Daoy (cell line): ENCODE data around the gene P2RX7. TPM values are rescaled to one million over a fixed set of nuclear protein-coding genes. Genes with fewer than 3 reads are reported as not detected.

Experiments
- DNase-seq: peaks from one replicate; pipeline ENCODE4 v3.0.0-alpha.2; 2015; ENCODE audit warnings: low read depth
- total RNA-seq: library from RNA; depleted of rRNA; stranded (reverse); fragments of >200 nt; shearing (Covaris generic); gene quantifications from 2 replicates; pipeline ENCODE4 v1.2.3, GENCODE V29; 2014; rRNA removed

P2RX7 gene
- 0.57 and 1.3 TPM in 2 replicates for total RNA-seq

- DNase-seq, result peak; percentile 88
These were observed at the start of gene P2RX7 for GRCh38 chr12:121132601-121133481. P2RX7 (plus strand) TSS chr12:121132876; CDS start chr12:121132971, 95 bp downstream.

- DNase-seq, result no peak
These were observed 48.4 kb upstream of the P2RX7 start for GRCh38 chr12:121084229-121084628.

- DNase-seq, result no peak
These were observed 47.6 kb upstream of the P2RX7 start for GRCh38 chr12:121085069-121085468.

- DNase-seq, result no peak
These were observed 46.9 kb upstream of the P2RX7 start for GRCh38 chr12:121085506-121086353.

GRCh38 chr12:121086781-121087295 is 45.8 kb upstream of the P2RX7 start:
- no peak for DNase-seq

- DNase-seq, result peak; percentile 15
These were observed 45.0 kb upstream of the P2RX7 start for GRCh38 chr12:121087467-121088194.

GRCh38 chr12:121088195-121088585 is 44.5 kb upstream of the P2RX7 start:
- no peak for DNase-seq

GRCh38 chr12:121089031-121089812 is 43.5 kb upstream of the P2RX7 start:
- DNase-seq, result no peak

GRCh38 chr12:121089813-121090430 is 42.8 kb upstream of the P2RX7 start:
- no peak for DNase-seq

GRCh38 chr12:121090586-121091514 is 41.8 kb upstream of the P2RX7 start:
- no peak for DNase-seq

GRCh38 chr12:121092034-121092433 is 40.6 kb upstream of the P2RX7 start:
- DNase-seq, result no peak

- no peak for DNase-seq
These were observed 39.2 kb upstream of the P2RX7 start for GRCh38 chr12:121093487-121093891.

GRCh38 chr12:121095544-121096198 is 37.0 kb upstream of the P2RX7 start:
- DNase-seq, result peak; percentile 79

- DNase-seq, result no peak
These were observed 36.4 kb upstream of the P2RX7 start for GRCh38 chr12:121096199-121096798.

GRCh38 chr12:121099779-121100178 is 32.9 kb upstream of the P2RX7 start:
- no peak for DNase-seq

- DNase-seq, result no peak
These were observed 30.4 kb upstream of the P2RX7 start for GRCh38 chr12:121102307-121102706.

- DNase-seq, result peak; percentile 24
These were observed 25.0 kb upstream of the P2RX7 start for GRCh38 chr12:121107681-121108080.

GRCh38 chr12:121108492-121108891 is 24.2 kb upstream of the P2RX7 start:
- DNase-seq, result no peak
